ENCODE data around the gene KCNT1.

The KCNT1 gene

DNA sequence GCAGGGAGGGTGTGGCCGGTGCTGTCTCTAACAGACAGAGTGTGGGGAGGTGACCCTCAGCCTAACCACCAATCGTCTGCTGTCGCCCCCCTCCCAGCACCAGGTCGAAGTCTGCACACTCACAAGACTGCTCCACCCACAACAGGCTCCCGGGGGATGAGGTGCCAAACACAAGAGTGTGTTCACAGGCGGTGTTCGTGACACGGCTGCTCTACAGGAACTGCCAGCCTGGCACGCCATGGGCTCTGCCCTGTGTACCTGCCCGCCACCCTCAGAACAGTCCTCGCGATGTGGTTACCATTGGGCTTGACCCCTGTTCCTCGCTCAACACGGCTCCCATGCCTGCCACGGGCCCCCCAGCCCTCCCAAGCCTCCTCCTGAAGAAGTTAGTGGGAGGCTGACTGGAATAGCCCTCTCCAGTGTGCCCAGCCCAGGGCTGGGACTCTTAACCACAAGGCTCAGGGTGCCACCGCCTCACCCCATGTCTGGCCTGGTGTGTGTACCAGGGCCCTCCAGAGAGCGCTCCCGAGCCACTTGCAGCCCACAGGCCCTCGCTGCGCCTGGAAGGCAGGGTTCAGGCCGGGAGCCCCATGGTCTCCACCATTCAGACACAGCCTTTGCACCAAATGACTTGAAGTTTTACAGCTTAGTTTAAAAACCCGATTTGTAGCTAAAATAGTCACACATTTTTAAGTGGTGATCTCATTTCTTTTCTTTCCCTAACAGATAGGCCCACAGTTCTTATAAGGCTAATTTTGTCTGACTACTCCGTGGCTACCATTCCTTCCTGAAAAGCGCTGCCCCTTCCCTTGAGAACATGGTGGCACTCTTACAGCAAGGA lies 102.8 kb downstream of the KCNT1 start:
- no peak for DNase-seq

DNA sequence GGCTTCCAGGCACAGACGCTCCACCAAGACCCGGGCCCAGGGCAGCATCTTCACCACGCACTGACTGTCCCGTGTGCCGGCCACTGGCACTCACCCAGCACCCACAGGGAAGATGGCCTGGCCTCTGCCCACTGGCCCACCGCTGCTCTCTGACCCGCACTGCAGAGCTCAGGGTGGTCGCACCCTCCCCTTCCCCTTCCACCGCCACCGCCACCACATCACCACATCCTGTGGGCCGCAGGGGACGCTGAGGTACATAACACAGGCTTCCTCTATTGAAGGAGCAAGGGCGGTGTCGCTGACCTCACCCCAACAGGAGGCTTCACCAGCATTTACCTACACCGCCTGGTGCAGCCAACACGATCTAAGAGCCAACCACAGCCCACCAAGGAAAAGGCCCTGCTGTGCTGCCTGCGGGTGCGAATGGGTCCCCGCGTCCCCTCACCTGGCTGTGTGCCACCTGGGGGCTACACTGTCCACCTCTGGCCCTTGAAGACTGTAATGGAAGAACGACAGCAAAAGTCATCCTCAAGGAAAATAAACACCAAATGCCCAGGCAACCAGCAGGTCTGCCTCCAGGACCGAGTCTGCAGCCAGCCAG lies 103.5 kb downstream of the KCNT1 start:
- no peak for DNase-seq

DNA sequence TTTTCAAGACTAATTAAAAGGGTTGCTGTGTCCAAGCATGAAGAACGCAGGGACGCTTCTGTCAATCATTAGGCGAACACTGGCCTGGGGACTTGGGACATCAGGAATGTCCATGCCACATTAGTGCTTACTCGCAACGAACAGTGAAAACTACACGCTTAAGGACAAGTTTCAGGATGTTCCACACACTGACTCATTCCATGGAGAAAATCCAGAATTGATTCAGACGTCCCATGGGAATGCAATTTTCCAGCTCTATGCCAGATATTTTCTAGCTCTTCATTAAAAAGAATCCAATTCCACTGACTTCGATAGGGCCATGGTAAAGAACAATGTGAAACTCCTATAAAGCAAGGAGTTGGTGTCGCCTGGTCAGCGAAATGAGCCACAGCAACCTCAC lies 107.2 kb downstream of the KCNT1 start:
- no peak for DNase-seq

DNA sequence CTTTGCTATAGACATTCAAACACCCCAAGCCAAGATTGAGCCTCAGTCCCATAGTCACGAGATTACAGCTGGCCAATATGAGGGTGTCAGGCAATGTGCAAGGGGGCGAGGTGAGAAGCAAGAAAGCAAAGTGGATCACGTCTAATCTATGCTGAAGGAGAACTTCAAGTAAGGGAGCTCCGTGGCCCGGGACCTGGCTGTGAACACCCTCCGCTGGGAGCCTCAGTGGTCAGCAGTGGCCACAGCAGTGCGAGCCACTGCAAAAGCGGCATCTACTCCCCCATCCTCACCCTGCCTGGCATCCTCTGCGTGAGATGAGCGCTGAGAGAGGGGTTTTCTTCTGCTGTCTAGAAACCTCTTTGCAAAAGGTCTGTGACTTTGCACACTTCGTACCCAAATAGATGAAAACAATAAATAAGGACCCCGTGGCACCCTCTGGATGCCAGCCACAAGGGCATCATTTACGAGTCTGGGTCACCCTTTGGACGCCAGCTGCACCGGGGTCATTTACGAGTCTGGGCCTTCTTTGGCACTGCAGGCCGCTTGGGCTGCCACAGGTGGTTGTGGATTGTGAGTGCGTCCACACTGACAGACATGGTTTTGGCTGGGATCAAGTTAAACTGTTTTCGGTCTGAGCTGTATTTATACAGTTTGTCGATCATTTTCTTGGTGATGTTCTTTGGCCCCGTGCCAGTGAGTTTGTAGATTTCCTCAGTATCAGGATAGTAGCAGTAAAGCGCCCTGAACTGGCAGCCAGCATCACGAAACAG lies 109.0 kb downstream of the KCNT1 start:
- DNase-seq = no peak

DNA sequence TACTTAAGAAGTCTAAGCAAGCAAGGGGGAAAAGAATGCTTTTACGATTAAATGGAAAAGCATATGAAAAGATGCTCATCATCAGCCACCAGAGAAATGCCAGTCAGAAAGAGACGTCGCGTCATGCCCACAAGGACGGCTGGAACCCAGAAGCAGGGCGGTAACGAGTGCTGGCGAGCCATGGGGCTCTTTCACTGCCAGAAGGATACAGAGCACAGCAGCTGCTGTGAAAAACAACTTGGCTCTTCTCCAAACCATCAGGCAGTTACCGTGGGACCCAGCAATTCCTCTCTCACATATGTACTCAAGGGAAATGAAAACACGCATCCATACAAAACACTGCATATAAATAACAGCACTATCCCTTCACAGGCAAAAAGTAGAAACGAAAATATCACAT lies 109.8 kb downstream of the KCNT1 start:
- DNase-seq = no peak

DNA sequence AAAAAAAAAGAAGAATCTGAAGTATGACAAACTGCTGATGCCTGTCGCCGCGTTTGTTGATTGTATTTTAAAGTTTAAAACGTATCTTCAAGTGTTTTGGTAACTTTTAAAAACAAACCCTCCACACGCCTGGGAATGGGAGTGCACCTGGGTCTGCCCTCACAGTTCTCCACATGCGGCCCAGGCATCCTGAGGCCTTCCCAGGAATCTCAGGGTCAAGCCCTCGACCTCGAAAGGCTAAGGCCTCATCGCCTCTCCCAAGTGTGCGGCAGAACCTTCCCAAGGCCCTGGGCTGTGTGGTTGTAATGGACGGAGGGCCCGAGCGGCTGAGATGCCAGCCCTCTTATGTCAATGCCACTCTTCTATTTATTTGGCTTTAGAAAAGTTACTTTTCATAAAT lies 111.0 kb downstream of the KCNT1 start:
- no peak for DNase-seq

DNA sequence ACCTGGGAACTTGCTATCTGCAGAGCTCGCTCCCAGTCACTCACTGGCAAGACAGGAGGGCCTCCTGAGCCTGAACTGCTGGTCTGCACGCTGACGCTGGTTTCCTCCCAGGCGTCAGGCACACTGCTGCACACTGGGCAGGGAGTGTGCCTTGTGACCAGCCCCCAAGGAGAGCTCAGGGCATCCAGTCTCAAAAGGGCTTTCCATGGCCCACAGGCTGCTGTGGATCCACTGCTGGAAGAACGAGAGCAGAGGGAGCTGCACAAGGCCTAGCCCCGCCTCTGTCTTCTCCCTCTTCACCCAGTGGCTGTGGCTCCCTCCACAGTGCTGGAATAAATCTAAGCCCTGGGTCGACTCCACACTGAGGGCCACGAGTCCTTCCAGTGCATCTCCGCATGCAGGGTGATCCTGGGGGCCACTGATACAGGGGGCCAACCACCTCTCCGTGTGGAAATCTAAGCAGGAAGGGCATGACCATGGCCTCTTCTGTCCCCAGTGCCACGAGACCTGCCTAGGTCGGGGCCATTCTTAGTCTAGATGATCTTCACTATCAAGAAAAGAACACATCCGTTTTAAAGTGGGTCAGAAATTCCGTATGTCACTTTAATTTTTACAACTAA lies 111.8 kb downstream of the KCNT1 start:
- no peak for DNase-seq

DNA sequence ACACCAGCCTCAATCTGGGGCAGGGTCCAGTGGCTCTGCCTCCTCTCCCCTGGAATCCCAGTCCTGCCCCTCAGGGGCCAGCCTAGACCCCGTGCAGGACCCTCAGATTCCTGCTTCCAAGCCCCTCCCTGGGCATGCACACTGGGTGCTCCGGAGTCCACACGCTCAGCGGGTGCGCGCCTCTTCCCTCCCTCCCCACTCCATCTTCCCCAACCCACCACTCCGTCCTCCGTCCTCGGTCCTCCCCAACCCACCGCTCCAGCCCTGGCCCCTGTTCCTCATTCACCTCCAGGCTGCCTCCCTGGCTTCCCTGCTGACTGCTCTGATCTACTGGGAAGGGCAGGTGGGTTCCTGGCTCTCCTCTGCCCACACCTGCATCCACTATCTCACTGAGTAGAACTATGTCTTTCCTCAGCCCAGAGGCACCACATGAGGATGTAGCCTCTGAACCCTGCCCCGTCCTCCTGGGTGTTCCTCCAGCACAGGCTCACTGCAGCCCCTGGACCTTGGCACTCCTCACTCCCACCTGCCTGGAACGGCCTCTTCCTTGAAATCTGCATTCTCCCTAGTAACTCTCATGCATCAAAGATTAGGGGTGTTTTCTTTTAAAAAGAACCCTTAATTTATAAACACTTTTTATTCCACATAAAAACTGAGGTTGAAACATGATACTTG lies 112.6 kb downstream of the KCNT1 start:
- DNase-seq = no peak

DNA sequence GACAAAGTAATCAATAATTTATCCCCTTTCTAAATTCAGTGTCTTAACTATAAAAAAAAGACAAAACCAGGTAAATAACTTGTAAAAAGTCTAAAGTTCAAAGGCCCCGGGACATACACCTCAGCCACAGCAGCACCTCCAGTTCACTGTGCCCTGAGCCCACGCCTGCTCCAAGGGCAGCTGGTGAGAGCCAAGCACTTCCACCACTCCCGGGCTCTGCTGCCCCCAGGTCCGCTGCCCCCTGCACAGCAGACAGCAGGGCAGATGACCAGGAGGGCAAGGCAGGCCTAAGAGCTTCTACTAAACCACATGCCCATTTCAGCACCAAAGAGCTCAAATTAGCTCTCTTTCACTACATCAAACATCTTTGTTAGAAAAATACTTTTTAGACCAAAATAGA lies 113.4 kb downstream of the KCNT1 start:
- no peak for DNase-seq

DNA sequence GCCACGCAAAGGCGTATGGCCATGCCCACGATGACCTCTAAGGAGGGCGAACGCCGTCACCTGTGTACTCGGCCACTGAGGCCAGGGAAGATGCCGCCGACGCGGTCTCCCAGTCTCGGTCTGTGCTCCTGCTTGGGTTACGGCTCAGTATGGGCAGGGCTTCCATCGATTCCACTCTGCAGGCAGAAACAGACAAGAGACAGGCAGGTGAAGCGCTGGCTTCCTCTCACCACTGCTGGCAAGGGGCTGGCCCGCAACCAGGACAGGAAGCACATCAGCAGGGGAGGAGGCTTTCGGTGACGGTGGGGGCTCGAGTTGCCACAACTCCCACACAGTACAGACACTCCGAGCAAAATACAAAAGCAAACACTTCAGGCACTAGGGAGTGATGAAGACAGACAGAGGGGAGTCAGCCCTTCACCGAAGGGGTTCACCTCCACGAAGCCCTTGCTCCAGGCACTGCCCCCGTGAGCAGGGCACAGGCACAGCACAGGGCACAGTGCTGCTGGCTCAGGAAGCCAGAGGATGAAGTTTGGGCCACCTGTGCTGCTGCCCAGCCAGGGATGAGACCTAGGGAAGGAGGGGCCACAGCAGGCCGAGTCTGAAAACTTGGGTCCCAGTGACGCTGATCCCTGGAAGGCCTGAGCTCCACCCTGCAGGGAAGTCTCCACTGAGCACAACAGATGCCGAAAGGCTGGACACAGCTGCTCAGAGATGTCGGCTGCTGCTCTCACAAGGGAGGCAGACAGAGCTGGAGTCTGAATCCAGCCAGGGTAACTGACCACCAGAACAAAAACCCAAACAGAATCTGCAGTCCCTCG lies 114.1 kb downstream of the KCNT1 start:
- no peak for DNase-seq

DNA sequence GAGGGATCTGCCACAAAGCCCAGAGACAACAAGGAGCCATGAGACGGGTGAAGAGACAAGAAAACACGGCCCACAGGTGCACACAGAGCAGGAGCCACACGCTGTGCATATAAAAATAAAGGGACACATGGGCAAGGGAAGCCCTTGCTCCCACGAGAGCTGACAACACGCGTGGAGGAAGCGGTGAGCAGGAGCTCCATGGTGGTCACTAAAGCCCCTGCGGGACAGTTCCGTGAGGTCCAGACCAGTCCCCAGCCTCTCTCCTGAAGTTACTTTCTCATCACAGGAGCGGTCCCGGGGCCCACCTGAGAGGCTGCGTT lies 114.6 kb downstream of the KCNT1 start:
- no peak for DNase-seq

DNA sequence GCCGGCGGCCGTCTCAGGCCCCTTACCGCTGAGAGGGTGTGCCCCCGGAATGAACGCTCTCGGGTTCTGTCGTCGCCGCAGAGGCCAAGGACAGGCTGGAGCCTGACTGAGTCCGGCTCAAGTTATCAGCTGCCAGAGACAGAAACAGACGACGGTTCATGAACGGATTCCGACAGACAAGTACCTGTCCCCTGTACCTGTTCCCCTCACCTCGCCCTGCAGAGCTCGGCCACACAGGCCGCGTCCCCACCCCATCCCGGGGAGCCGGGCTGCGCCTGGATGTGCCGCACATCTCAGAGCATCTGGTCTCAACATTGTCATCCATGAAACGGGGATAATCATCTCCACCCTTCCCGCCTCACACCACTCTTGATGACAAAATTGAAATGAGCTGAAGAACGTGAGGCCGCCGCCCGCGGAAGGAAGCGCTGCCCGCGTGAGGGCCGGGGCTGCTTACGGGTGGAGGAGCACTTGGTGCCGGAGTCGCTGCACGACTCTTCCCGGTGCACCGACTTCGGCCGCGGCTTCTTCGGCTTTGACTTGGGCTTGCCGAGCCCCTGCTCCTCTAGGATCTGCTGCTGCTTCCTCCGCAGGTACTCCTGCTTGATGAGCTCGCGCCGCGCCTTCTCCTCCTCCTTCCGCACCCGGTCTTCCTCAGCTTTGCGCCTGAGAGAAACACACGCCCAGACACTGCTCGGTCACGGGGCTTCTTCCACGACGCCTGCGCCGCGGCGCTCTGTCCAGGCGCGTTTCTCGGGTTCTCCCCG lies 116.1 kb downstream of the KCNT1 start:
- no peak for DNase-seq

DNA sequence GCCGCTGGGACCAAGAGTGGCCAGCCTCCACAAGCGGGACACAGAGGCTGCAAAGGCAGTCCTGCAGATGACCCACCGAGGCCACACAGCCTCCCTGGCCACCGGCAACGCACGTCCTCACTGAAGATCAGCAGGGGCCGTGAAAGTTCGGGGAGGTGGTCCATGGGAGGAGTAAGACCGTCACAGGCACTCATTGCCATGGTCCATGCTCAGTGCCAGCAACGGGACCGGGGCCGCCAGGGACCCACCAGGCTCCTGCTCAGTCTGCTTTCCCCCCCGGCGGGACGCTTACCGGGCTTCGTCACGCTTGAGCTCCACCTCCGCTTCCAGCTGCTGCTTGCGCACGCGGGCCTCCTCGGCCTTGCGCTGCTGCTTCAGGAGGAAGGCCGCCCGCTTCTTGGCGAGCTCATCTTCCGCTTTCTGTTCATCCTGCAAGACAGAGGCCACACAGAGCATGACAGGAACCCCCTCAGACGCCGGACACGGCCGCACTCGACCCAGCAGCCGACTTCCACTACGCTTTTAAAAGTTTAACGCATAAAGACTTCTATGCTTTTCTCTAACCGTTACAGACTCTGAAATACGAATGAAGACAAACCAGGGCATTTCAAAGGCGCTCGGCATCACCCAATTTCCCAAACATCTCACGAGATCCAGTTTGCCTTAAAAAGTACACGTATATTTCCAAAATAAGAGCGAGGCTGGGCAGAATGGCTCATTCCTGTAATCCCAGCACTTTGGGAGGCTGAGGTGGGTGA lies 116.9 kb downstream of the KCNT1 start:
- DNase-seq = no peak

DNA sequence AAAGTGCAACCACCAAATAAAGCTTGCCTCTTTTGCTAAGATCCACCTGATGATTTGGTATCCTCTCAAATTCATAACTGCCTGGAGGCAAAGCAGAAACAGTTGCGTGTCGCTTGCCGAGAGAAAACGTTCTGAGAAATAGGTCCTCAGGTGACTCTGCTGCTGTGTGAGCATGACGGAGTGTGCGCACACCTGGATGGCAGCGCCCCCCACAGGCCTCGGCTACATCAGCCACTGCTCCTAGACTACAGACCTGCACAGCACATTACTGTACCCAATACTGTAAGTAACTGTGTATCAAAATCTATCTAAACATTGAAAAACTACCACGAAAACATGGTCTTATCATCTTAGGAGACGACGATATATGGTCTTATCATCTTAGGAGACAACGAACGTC lies 117.9 kb downstream of the KCNT1 start:
- no peak for DNase-seq

DNA sequence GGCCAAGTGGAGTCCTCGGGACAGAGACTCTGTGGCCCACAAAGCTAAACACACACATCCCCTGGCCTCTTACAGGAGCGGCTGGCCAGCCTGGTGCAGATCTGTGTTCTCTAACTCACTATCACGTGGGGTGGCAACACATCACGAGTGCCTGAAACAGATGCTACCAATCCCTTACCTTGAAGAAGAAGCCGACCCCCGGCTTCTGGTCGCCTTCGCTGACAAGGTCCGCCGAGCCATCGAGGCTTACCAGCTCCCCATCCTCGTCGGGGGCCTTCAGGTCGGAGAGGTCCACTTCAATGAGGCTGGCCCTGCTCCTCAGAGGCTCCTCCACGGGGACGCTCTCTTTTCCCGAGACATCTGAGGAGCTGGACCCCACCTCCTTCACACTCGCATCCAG lies 118.7 kb downstream of the KCNT1 start:
- DNase-seq = no peak

DNA sequence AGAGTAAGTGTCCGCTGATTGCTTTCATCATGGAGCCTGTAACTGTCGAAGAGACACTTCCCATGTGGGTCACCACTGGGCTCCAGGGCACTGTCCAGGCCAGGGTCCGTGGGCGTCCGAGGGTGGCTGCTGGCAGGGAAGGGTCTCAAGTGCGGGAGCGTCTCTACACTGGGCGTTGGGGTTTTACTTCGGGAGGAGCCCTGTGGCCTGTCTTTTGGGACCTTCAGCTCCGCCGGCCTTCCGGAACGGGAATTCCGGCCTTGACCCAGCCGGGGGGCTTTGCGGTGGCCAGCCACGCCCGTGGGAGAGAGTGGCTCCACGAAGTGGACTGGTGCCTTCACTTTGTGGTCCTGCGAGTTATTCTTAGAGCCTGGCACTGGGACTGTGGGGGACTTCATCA lies 119.1 kb downstream of the KCNT1 start:
- DNase-seq = no peak

DNA sequence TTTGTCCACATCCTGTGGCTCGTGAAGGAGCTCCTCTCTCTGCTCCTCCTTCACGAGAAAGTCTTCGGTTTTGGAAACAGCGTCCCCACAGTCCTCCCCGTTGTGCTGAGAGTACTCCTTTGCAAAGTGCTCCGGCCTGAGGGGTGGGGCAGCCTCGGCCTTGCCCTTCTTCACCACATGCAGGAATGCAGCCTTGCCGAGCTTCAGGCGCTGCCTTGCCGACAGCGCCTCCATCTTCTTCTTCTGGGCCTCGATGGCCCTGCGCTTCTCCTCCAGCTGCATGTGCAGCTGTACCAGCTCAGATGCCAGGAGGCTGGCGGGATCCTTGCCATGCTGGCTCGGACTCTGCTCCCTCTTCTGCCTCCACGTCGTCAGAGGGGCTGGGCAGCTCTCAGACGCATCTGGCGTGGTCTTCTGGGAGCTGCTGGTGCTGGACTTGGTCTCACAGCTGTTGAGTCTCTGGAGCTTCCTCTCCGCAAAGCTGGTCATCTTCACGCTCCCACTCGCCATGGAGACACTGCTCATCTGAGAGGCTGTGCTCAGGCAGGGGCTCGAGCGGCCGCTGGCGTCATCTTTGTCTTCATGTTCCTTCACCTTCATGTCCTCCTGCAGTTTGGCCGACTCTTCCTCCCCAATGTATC lies 119.9 kb downstream of the KCNT1 start:
- DNase-seq = no peak

DNA sequence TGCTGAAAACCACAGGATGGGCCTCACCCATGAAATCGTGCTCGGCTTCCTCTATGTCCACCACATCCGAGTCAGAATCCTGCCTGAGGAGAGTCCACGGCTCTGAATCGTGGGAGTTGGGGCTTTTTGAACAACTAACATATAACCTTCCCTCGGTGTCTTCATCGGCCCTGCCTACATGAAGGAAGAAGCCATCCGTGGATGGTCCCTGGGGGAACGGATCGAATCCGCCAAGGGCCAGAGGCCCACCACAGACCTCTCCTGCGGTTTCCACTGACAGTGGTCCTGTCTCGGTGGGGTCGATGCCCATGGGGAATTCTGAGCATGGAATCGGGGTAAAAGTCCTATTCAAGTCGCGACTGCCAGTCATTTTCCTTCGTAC lies 120.4 kb downstream of the KCNT1 start:
- DNase-seq = no peak

DNA sequence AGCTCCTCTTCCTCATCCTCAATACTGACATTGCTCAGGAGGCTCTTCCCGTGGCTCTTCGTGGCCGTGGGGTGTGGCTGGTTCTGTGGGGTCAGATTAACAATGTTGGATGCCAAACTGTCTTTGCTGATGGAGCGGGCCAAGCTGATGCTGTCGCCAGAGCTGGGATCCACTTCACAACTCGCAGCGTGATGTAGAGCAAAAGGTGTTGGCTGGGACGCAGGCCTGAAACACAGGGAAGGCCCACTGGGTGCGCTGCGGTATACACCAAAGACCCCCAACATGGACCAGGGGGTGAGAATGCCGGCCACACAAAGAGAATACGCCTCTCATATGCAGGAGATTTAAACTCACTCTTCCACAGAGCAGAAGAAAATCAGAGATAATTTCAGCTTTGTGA lies 121.1 kb downstream of the KCNT1 start:
- DNase-seq = no peak

All from CD4-positive, alpha-beta T cell treated with Interleukin-4 for 1 hour (primary cell).